A673 (cell line): Measurements from ENCODE around the gene NXNL1.

ENCODE experiments used
- CTCF ChIP-seq: fragments of 300-800, 200-600 bp; sonication (generic); conservative IDR thresholded peaks from 2 replicates; pipeline ENCODE4 v1.5.1; 2017; ENCODE audit warnings: low read depth, mild to moderate bottlenecking, antibody characterized with exemption, low read length, moderate library complexity, mixed read lengths
- EZH2 ChIP-seq: fragments of 200-600 bp; sonication (generic); IDR thresholded peaks from 2 replicates; pipeline ENCODE4 v1.6.1; 2017; ENCODE audit warnings: borderline replicate concordance, low read depth, mild to moderate bottlenecking, mixed read lengths, antibody characterized with exemption, low read length; ENCODE audit not compliant: poor library complexity, severe bottlenecking

GRCh38 chr19:17441241-17442021 lies 19.3 kb downstream of the NXNL1 start:
- TF ChIP-seq EZH2 (no peak), CTCF (peak; percentile 61)
